ACC112 (cell line): ENCODE data around the gene ADM.

Experiments
- H2AFZ ChIP-seq: fragments of 200-600 bp; sonication (generic); one replicate; pipeline ENCODE4 v1.6.0; 2017; ENCODE audit warnings: antibody characterized with exemption, low read length; ENCODE audit not compliant: unreplicated experiment
- H3K27ac ChIP-seq: fragments of 200-600 bp; sonication (generic); 2 replicates; pipeline ENCODE4 v1.5.1; 2014; ENCODE audit warnings: low read depth, mild to moderate bottlenecking, antibody characterized with exemption, low read length, moderate library complexity
- H3K27me3 ChIP-seq: fragments of 200-600 bp; sonication (generic); 2 replicates; pipeline ENCODE4 v1.6.1; 2014; ENCODE audit warnings: mild to moderate bottlenecking, antibody characterized with exemption, low read length, moderate library complexity, mixed read lengths; ENCODE audit not compliant: insufficient read depth
- H3K36me3 ChIP-seq: fragments of 200-600 bp; sonication (generic); 2 replicates; pipeline ENCODE4 v1.6.1; 2016; ENCODE audit warnings: mild to moderate bottlenecking, antibody characterized with exemption, low read length, moderate library complexity, mixed read lengths; ENCODE audit not compliant: insufficient read depth
- H3K4me1 ChIP-seq: fragments of 200-600 bp; sonication (generic); one replicate; pipeline ENCODE4 v1.6.1; 2016; ENCODE audit warnings: low read length, mixed read lengths; ENCODE audit not compliant: insufficient read depth, unreplicated experiment, control insufficient read depth
- H3K4me3 ChIP-seq: fragments of 200-600 bp; sonication (generic); 2 replicates; pipeline ENCODE4 v1.5.1; 2014; ENCODE audit warnings: mild to moderate bottlenecking, low read depth, low read length
- H3K79me2 ChIP-seq: fragments of 200-600 bp; sonication (generic); one replicate; pipeline ENCODE4 v1.6.0; 2016; ENCODE audit warnings: low read length; ENCODE audit not compliant: control insufficient read depth, unreplicated experiment, insufficient read depth

Gene ADM

GRCh38 chr11:10311802-10312201 lies 6.9 kb downstream of the ADM start:
- H3K4me3 ChIP-seq, result no peak overlapping the region
- peaks cover 31% of the 10 kb centered on the region for H3K4me1 ChIP-seq
- no peaks in the 10 kb centered on the region for H3K27me3 ChIP-seq
- no peak overlapping the region for H2AFZ ChIP-seq
- H3K27ac ChIP-seq, result no peak overlapping the region
- H3K79me2 ChIP-seq, result peaks cover 6% of the 10 kb centered on the region
- H3K36me3 ChIP-seq, result peaks cover 6% of the 10 kb centered on the region

GRCh38 chr11:10314199-10315072 lies 9.6 kb downstream of the ADM start:
- peaks cover 18% of the 10 kb centered on the region for H3K4me1 ChIP-seq
- H3K36me3 ChIP-seq, result no peaks in the 10 kb centered on the region
- H3K79me2 ChIP-seq, result no peaks in the 10 kb centered on the region
- no peak overlapping the region for H3K4me3 ChIP-seq
- H2AFZ ChIP-seq, result no peak overlapping the region
- no peak overlapping the region for H3K27ac ChIP-seq
- H3K27me3 ChIP-seq, result no peaks in the 10 kb centered on the region

- peaks cover 12% of the 10 kb centered on the region for H3K4me1 ChIP-seq
These were observed 10.2 kb downstream of the ADM start for GRCh38 chr11:10315083-10315482.

GRCh38 chr11:10317151-10317755 lies 12.4 kb downstream of the ADM start:
- Histone ChIP-seq H3K36me3 (no peaks in the 10 kb centered on the region), H3K27ac (no peak overlapping the region), H3K27me3 (no peaks in the 10 kb centered on the region), H3K79me2 (no peaks in the 10 kb centered on the region), H3K4me3 (no peak overlapping the region), H3K4me1 (peaks cover 5% of the 10 kb centered on the region), H2AFZ (no peak overlapping the region)

More at GRCh38 chr11:10315083-10315482, 10.2 kb downstream of the ADM start:
- Histone ChIP-seq H3K27ac (no peak overlapping the region), H3K36me3 (no peaks in the 10 kb centered on the region), H3K4me3 (no peak overlapping the region), H3K79me2 (no peaks in the 10 kb centered on the region), H3K27me3 (no peaks in the 10 kb centered on the region), H2AFZ (no peak overlapping the region)

GRCh38 chr11:10317776-10318526 lies 13.1 kb downstream of the ADM start:
- Histone ChIP-seq H3K4me1 (peaks cover 12% of the 10 kb centered on the region), H3K79me2 (no peaks in the 10 kb centered on the region), H3K27me3 (no peaks in the 10 kb centered on the region), H3K4me3 (no peak overlapping the region), H3K27ac (no peak overlapping the region), H3K36me3 (no peaks in the 10 kb centered on the region), H2AFZ (no peak overlapping the region)

GRCh38 chr11:10318527-10318802 lies 13.6 kb downstream of the ADM start:
- no peak overlapping the region for H2AFZ ChIP-seq
- no peak overlapping the region for H3K27ac ChIP-seq
- peaks cover 16% of the 10 kb centered on the region for H3K4me1 ChIP-seq
- H3K27me3 ChIP-seq, result no peaks in the 10 kb centered on the region
- no peaks in the 10 kb centered on the region for H3K79me2 ChIP-seq
- H3K4me3 ChIP-seq, result no peak overlapping the region
- H3K36me3 ChIP-seq, result no peaks in the 10 kb centered on the region

GRCh38 chr11:10319702-10320558 lies 15.1 kb downstream of the ADM start:
- Histone ChIP-seq H3K27ac (no peak overlapping the region), H3K79me2 (no peaks in the 10 kb centered on the region), H3K4me1 (peaks cover 26% of the 10 kb centered on the region), H2AFZ (no peak overlapping the region), H3K4me3 (no peak overlapping the region), H3K27me3 (no peaks in the 10 kb centered on the region), H3K36me3 (no peaks in the 10 kb centered on the region)

GRCh38 chr11:10320736-10321465 lies 16.0 kb downstream of the ADM start:
- H3K4me1 ChIP-seq, result peaks cover 35% of the 10 kb centered on the region
- no peaks in the 10 kb centered on the region for H3K36me3 ChIP-seq
- no peak overlapping the region for H3K4me3 ChIP-seq
- no peak overlapping the region for H3K27ac ChIP-seq
- no peaks in the 10 kb centered on the region for H3K79me2 ChIP-seq
- H3K27me3 ChIP-seq, result no peaks in the 10 kb centered on the region
- H2AFZ ChIP-seq, result no peak overlapping the region

GRCh38 chr11:10322401-10322800 lies 17.5 kb downstream of the ADM start:
- Histone ChIP-seq H3K4me1 (peaks cover 50% of the 10 kb centered on the region), H3K79me2 (no peaks in the 10 kb centered on the region), H2AFZ (peak overlapping the region; percentile 44), H3K27me3 (no peaks in the 10 kb centered on the region), H3K36me3 (no peaks in the 10 kb centered on the region), H3K4me3 (no peak overlapping the region), H3K27ac (peak overlapping the region; percentile 72)
